NCI-H2196 treated with DMSO at 0.1 percent for 48 hours (cell line): ENCODE data around the gene TAT.

Source experiments
- DNase-seq: peaks from one replicate; lab custom pipeline; 2025; ENCODE audit not compliant: unreplicated experiment; lab: John Stamatoyannopoulos, UW

The TAT gene

GRCh38 chr16:71547168-71547567 lies 29.7 kb downstream of the TAT start:
- no peak for DNase-seq

DNA sequence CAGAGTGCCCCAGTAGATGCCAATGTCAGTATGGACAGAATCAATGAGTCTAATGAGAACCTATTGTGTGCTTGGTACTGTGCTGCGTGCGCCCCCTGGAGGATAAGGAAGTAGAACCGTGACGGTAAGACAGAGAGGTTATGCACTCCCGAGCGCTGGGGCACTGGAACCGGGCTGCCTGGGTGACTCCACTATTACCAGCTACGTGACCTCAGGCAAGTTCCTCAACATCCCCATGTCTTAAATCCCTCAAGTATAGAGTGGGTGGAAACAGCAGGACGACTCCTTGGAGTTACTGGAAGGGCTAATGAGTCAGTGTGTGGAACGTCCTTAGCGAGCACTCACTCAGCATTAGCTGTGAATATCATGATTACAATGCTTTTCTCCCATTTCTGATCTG lies 34.5 kb downstream of the TAT start:
- no peak for DNase-seq

- peak; percentile 1 for DNase-seq
Measured at GRCh38 chr16:71537643-71538042, 39.2 kb downstream of the TAT start.

DNA sequence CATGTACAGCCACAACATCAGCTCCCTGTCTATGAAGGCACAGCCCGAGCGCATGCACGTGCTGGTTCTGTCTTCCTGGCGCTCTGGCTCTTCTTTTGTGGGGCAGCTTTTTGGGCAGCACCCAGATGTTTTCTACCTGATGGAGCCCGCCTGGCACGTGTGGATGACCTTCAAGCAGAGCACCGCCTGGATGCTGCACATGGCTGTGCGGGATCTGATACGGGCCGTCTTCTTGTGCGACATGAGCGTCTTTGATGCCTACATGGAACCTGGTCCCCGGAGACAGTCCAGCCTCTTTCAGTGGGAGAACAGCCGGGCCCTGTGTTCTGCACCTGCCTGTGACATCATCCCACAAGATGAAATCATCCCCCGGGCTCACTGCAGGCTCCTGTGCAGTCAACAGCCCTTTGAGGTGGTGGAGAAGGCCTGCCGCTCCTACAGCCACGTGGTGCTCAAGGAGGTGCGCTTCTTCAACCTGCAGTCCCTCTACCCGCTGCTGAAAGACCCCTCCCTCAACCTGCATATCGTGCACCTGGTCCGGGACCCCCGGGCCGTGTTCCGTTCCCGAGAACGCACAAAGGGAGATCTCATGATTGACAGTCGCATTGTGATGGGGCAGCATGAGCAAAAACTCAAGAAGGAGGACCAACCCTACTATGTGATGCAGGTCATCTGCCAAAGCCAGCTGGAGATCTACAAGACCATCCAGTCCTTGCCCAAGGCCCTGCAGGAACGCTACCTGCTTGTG lies 40.0 kb downstream of the TAT start:
- DNase-seq = no peak

DNA sequence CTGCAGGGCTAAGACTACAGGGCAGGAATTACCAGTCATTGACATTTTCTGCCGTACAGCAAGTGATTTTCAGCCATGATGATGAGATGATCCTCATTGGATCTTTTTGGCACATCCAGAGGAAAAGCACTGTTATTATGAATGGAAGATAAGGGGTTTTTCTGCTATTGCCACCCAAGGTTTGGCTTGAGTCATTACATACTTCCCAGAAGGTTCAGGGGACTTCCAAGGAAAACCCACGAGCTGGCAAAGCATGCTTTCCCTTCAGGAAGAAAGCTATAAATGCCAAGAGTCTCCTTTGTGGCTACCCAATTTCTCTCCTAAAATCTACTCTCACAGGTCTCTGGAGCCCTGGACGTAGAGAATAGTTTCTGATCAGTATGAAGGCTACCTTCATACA lies 44.5 kb downstream of the TAT start:
- no peak for DNase-seq

GRCh38 chr16:71528863-71529262 lies 48.0 kb downstream of the TAT start:
- no peak for DNase-seq

DNA sequence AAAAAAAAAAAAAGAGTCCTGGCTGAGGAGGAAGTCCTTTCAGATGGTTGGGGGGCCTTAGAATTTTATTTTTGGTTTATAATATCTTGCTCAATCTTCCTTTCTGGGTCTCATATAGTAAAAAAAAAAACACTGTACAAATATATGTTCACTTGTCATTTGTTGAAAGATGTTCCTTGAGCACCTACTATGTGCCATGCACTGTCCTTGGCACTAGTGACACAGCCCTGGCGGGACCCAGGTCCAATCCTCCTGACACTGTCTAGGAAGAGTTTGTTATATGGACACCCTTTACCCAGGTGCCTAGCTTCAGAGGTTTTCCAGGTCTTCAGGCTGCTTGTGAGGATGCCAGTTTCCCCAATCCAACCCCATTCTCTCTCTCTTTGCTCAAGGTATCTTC lies 48.6 kb downstream of the TAT start:
- no peak for DNase-seq

DNA sequence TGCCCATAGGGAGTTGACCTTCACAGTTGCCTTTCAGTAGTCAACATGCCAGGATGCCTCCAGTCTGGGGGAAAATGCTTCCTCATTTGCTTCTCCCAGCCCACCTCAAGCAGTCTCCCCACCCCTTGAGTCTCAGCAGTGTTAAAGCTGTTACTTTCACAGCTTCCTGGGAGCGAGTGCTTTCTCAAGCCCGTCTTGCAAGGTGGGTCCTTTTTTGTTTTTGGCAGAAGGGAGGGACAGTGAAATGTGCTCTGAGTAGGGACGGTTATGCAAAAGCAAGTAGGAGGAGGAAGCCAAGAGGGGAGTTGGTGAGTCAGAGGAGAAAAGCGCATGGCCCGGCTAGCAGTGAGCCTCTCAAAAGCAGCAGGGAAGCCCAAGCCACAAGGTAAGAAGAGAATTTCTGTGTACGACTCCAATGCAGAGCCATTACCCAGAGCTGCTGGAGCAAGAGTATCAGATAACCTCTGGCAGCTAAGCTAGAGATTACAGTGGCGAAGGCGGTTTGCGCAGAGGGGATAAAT lies 50.7 kb downstream of the TAT start, which contains the start of gene CHST4:
TSS of gene CHST4 (plus strand) at position 316 of the 521 bp plus-strand sequence. CDS start 10,252 bp downstream, outside the sequence.
- peak; percentile 20 for DNase-seq

GRCh38 chr16:71524566-71525553 lies 52.0 kb downstream of the TAT start:
- DNase-seq = no peak

GRCh38 chr16:71520550-71520949 lies 56.3 kb downstream of the TAT start:
- no peak for DNase-seq
